GM12892 (cell line): ENCODE results near the gene KRTAP3-2.

Source experiments
- DNase-seq: peaks from one replicate; pipeline ENCODE4 v3.0.0; 2011; ENCODE audit not compliant: insufficient read length
- FAIRE-seq: peaks from 2 replicates; lab custom pipeline; 2011; peaks lifted over from hg19 to GRCh38; lab: Jason Lieb, UNC
- POLR2A ChIP-seq: IDR thresholded peaks from 2 replicates; pipeline ENCODE4 v1.6.1; 2011; ENCODE audit warnings: low read depth, low read length, control low read depth
- POLR2AphosphoS5 ChIP-seq: IDR thresholded peaks from 2 replicates; pipeline ENCODE4 v1.6.1; 2011; ENCODE audit warnings: low read depth, low read length, control low read depth
- TAF1 ChIP-seq: IDR thresholded peaks from 2 replicates; pipeline ENCODE4 v1.6.1; 2011; ENCODE audit warnings: low read depth, mild to moderate bottlenecking, control low read depth, low read length, borderline replicate concordance

The KRTAP3-2 gene

DNA sequence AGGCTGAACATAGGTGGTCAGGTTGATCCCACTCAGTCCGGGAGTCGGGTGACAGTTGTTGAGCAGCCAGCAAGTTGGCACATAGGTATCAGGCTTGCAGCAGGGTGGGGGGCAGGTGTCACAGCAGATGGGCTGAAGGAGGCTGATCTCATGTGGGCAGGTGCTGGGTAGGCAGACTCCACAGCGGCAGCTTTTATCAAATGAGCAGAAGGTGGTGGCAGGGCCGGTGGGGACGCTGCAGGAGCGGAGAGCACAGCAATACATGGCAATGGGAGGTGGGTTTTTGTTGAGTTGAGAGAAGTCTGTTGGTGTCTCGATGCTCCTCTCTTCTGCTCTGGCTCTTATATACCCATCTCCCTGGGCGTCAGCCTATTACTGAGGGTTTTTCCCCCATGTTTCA lies 9.1 kb upstream of the KRTAP3-2 start, which contains the start of gene KRTAP3-1:
KRTAP3-1 (minus strand) TSS at position 318 of the 400 bp plus-strand sequence; CDS start at position 264, 54 bp downstream.
- no peak for FAIRE-seq

DNA sequence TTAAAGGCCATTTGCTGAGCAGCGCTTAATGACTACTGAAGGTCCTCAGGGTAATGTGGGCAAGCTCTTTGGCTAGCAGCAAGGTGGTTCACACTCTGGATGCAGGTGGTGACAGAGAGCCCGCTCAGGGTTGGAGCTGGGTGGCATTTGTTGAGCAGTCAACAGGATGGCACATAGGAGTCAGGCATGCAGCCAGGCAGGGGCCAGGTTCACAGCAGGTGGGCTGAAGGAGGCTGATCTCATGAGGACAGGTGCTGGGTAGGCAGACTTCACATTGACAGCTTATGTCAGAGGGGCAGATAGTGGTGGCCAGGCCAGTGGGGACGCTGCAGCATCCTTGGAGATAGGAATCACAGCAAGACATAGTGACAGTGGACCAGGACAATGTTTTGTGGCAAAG lies 4.7 kb upstream of the KRTAP3-2 start:
- DNase-seq = no peak
- TF ChIP-seq POLR2A (no peak), TAF1 (no peak), POLR2AphosphoS5 (no peak)
- no peak for FAIRE-seq

More for the DNA sequence above, 9.1 kb upstream of the KRTAP3-2 start, which contains the start of gene KRTAP3-1:
- no peak for DNase-seq
- no peak for TF ChIP-seq POLR2A
- TF ChIP-seq POLR2AphosphoS5 = no peak
- no peak for TF ChIP-seq TAF1

DNA sequence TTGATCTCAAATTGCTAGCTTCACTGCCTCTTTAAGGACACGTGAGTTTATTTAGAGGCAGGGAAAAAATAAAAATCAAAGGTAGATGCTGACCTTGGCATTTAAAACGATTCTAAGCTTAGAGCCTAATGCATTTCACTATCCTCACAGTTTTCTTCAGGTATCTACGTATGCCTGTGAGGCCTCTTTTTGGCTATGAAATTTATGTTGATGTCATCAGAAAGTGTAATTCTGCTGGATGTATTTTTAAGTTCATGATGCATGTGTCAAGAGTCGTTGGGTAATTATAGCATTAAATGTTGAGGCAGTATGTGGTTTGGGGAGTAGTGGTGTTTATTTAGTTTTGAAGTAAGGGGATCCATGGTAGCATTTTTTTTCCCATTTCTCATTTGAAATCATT lies 4.2 kb upstream of the KRTAP3-2 start:
- FAIRE-seq (no peak), DNase-seq (no peak)
- no peak for TF ChIP-seq POLR2A

GRCh38 chr17:41002814-41003213 lies 3.1 kb upstream of the KRTAP3-2 start:
- no peak for DNase-seq
- no peak for TF ChIP-seq POLR2AphosphoS5
- no peak for TF ChIP-seq TAF1
- TF ChIP-seq POLR2A = no peak
- no peak for FAIRE-seq

GRCh38 chr17:41001795-41002194 lies 2.1 kb upstream of the KRTAP3-2 start:
- no peak for FAIRE-seq
- DNase-seq = no peak
- no peak for TF ChIP-seq TAF1
- no peak for TF ChIP-seq POLR2AphosphoS5
- no peak for TF ChIP-seq POLR2A

- DNase-seq (no peak), FAIRE-seq (no peak)
- TF ChIP-seq TAF1 (no peak), POLR2AphosphoS5 (no peak), POLR2A (no peak)
These were observed 2.3 kb downstream of the KRTAP3-2 start for GRCh38 chr17:40997361-40997760.

DNA sequence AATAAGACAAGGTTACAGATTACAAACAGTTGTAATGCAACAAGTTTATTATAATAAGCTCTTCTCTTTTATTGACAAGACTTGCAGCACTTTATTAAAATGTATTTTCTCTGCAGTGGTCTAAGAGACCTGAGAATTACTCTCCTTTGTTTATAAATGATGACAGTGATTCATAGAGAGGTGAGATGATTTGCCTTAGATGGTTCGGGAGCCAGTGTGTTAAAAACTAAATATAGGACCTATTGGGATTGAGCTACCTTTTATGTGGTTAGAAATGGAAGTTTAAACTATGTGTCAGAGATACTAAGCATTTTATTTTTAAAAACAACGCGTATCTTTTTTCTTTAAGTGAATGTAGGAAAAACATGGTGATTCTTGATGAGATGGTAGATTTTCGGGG lies 2.9 kb downstream of the KRTAP3-2 start:
- DNase-seq (no peak), FAIRE-seq (no peak)
- no peak for TF ChIP-seq POLR2AphosphoS5
- no peak for TF ChIP-seq TAF1
- TF ChIP-seq POLR2A = no peak

DNA sequence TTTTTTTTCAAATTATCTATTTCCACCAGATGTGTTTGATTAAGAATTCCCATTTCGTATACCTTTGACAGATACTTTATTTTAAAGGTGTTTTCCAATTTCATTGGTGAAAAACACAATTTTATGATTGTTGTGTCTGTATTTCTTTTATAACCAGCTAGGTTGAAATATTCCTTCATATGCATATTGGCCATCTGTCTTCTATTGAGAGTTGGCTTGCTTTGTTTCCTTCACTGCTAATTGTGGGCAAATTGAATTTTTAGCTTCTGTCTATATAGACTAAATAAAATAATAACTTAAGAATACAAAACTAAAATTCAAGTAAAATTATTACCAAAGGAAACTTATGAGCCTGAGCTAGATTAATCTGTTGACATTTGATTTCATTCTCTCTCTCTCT lies 4.6 kb downstream of the KRTAP3-2 start:
- TF ChIP-seq POLR2A = no peak
- TF ChIP-seq POLR2AphosphoS5 = no peak
- TF ChIP-seq TAF1 = no peak
- no peak for FAIRE-seq
- DNase-seq = no peak

DNA sequence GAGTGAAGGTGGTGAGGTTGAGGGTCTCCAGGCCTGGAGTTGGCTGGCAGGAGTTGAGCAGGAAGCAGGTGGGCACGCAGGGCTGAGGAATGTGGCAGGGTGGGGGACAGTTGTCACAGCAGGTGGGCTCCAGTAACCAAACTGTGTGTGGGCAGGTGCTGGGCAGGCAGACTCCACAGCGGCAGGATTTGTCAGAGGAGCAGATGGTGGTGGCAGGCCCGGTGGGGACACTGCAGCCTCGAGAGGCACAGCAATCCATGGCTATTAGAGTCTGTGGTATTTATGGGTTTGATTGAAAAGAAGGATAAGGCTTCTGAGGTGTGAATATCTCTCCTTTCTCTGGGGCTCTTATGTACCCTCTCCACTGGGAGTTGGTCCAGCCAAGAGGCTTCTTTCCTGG lies 5.9 kb downstream of the KRTAP3-2 start, which contains the start of gene KRTAP3-3:
KRTAP3-3 (minus strand) TSS at position 326 of the 400 bp plus-strand sequence; CDS start at position 259, 67 bp downstream.
- TF ChIP-seq TAF1 = no peak
- no peak for TF ChIP-seq POLR2A
- no peak for TF ChIP-seq POLR2AphosphoS5
- FAIRE-seq (no peak), DNase-seq (no peak)

- no peak for DNase-seq
- no peak for FAIRE-seq
- TF ChIP-seq TAF1 = no peak
- no peak for TF ChIP-seq POLR2AphosphoS5
- no peak for TF ChIP-seq POLR2A
These were observed 6.6 kb downstream of the KRTAP3-2 start for GRCh38 chr17:40993084-40993483.

DNA sequence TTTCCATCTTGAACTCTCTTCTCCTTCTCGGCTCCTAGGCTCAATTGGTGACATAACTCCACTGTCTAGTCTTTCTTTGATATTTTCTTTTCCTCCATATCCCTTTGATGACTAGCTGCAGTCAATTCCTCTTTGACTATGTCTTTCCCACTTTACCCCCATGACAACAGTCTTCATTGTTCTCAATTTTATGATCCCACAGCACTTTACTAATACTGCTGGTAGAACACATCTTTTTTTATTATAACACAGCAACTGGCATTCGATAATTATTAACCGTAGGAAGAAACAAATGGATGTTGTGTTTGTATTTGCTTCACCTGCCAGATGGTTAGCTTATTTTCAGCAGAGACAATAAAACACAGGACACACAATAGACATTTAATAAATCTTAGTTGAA lies 7.0 kb downstream of the KRTAP3-2 start:
- TF ChIP-seq POLR2AphosphoS5 = no peak
- no peak for TF ChIP-seq POLR2A
- TF ChIP-seq TAF1 = no peak
- FAIRE-seq = no peak

GRCh38 chr17:40986920-40987319 lies 12.8 kb downstream of the KRTAP3-2 start:
- FAIRE-seq = no peak
- no peak for TF ChIP-seq POLR2A
- TF ChIP-seq POLR2AphosphoS5 = no peak
- TF ChIP-seq TAF1 = no peak
- DNase-seq = no peak

More for the DNA sequence above, 7.0 kb downstream of the KRTAP3-2 start:
- DNase-seq = no peak
